ENCODE results near the gene IL1RN. TPM values are rescaled to one million over a fixed set of nuclear protein-coding genes. Genes with fewer than 3 reads are reported as not detected.

Gene IL1RN
- total RNA-seq, 1 donor from 2014 or later = not detected

GRCh38 chr2:113111121-113111520 is 16.3 kb upstream of the IL1RN start:
- Histone ChIP-seq H3K79me2 (ENCODE audit: insufficient read depth, low read length) (no peaks in the 10 kb centered on the region), H2AFZ (ENCODE audit: low read depth, low read length) (no peak overlapping the region), H3K36me3 (ENCODE audit: insufficient read depth, low read length) (no peaks in the 10 kb centered on the region), H3K27ac (ENCODE audit: low read depth, low read length) (no peak overlapping the region), H3K9me3 (ENCODE audit: insufficient read depth, low read depth, low read length) (no peaks in the 10 kb centered on the region), H3K27me3 (ENCODE audit: insufficient read depth, low read length) (peaks cover 23% of the 10 kb centered on the region), H3K4me1 (ENCODE audit: insufficient read depth, low read length) (no peaks in the 10 kb centered on the region), H4K20me1 (ENCODE audit: insufficient read depth, low read length) (no peaks in the 10 kb centered on the region), H3K9ac (ENCODE audit: low read length) (no peak overlapping the region), H3K4me3 (ENCODE audit: insufficient read depth, low read depth, low read length) (no peak overlapping the region), H3K4me2 (ENCODE audit: low read length) (no peak overlapping the region)
- no peaks in the 10 kb centered on the region for H3K36me3 Mint-ChIP-seq (ENCODE audit: low read depth, unreplicated experiment)
- no peaks in the 10 kb centered on the region for H3K4me1 Mint-ChIP-seq (ENCODE audit: low read depth, unreplicated experiment)
- no peak for TF ChIP-seq EZH2 (IDR thresholded peaks at IDR 0.05; ENCODE audit: insufficient read depth, low read length)
- H3K27ac Mint-ChIP-seq (ENCODE audit: unreplicated experiment) = no peak overlapping the region
- FAIRE-seq (no peak), DNase-seq (ENCODE audit: low read depth) (no peak)
- H3K27me3 Mint-ChIP-seq (ENCODE audit: low read depth, unreplicated experiment) = peaks cover 8% of the 10 kb centered on the region
- H3K9me3 Mint-ChIP-seq (ENCODE audit: unreplicated experiment) = no peaks in the 10 kb centered on the region
- H3K4me3 Mint-ChIP-seq (ENCODE audit: unreplicated experiment) = no peak overlapping the region

GRCh38 chr2:113111823-113112287 is 15.5 kb upstream of the IL1RN start:
- Histone ChIP-seq H3K9me3 (ENCODE audit: insufficient read depth, low read depth, low read length) (no peaks in the 10 kb centered on the region), H4K20me1 (ENCODE audit: insufficient read depth, low read length) (no peaks in the 10 kb centered on the region), H3K27me3 (ENCODE audit: insufficient read depth, low read length) (peaks cover 20% of the 10 kb centered on the region), H3K4me3 (ENCODE audit: insufficient read depth, low read depth, low read length) (no peak overlapping the region), H3K9ac (ENCODE audit: low read length) (no peak overlapping the region), H3K36me3 (ENCODE audit: insufficient read depth, low read length) (no peaks in the 10 kb centered on the region), H3K79me2 (ENCODE audit: insufficient read depth, low read length) (no peaks in the 10 kb centered on the region), H3K4me1 (ENCODE audit: insufficient read depth, low read length) (no peaks in the 10 kb centered on the region), H3K4me2 (ENCODE audit: low read length) (no peak overlapping the region), H3K27ac (ENCODE audit: low read depth, low read length) (no peak overlapping the region), H2AFZ (ENCODE audit: low read depth, low read length) (no peak overlapping the region)
- Mint-ChIP-seq H3K4me3 (ENCODE audit: unreplicated experiment) (no peak overlapping the region), H3K9me3 (ENCODE audit: unreplicated experiment) (no peaks in the 10 kb centered on the region), H3K4me1 (ENCODE audit: low read depth, unreplicated experiment) (no peaks in the 10 kb centered on the region), H3K27ac (ENCODE audit: unreplicated experiment) (no peak overlapping the region), H3K27me3 (ENCODE audit: low read depth, unreplicated experiment) (peaks cover 8% of the 10 kb centered on the region), H3K36me3 (ENCODE audit: low read depth, unreplicated experiment) (no peaks in the 10 kb centered on the region)
- DNase-seq (ENCODE audit: low read depth) = no peak
- TF ChIP-seq CTCF (IDR thresholded peaks at IDR 0.05; ENCODE audit: insufficient read depth, low read depth, low read length) = no peak
- no peak for TF ChIP-seq EZH2 (IDR thresholded peaks at IDR 0.05; ENCODE audit: insufficient read depth, low read length)
- no peak for FAIRE-seq

GRCh38 chr2:113112441-113112840 is 15.0 kb upstream of the IL1RN start:
- no peaks in the 10 kb centered on the region for H3K79me2 ChIP-seq (ENCODE audit: insufficient read depth, low read length)
- no peak for FAIRE-seq
- TF ChIP-seq EZH2 (IDR thresholded peaks at IDR 0.05; ENCODE audit: insufficient read depth, low read length) = no peak
- TF ChIP-seq CTCF (IDR thresholded peaks at IDR 0.05; ENCODE audit: insufficient read depth, low read depth, low read length) = no peak
- Mint-ChIP-seq H3K4me1 (ENCODE audit: low read depth, unreplicated experiment) (no peaks in the 10 kb centered on the region), H3K27me3 (ENCODE audit: low read depth, unreplicated experiment) (peaks cover 8% of the 10 kb centered on the region), H3K27ac (ENCODE audit: unreplicated experiment) (no peak overlapping the region), H3K36me3 (ENCODE audit: low read depth, unreplicated experiment) (no peaks in the 10 kb centered on the region), H3K9me3 (ENCODE audit: unreplicated experiment) (no peaks in the 10 kb centered on the region), H3K4me3 (ENCODE audit: unreplicated experiment) (no peak overlapping the region)
- H3K4me2 ChIP-seq (ENCODE audit: low read length) = no peak overlapping the region
- no peak overlapping the region for H3K9ac ChIP-seq (ENCODE audit: low read length)
- no peaks in the 10 kb centered on the region for H3K9me3 ChIP-seq (ENCODE audit: insufficient read depth, low read depth, low read length)
- no peaks in the 10 kb centered on the region for H4K20me1 ChIP-seq (ENCODE audit: insufficient read depth, low read length)
- no peaks in the 10 kb centered on the region for H3K36me3 ChIP-seq (ENCODE audit: insufficient read depth, low read length)
- H3K4me1 ChIP-seq (ENCODE audit: insufficient read depth, low read length) = no peaks in the 10 kb centered on the region
- H3K4me3 ChIP-seq (ENCODE audit: insufficient read depth, low read depth, low read length) = no peak overlapping the region
- H3K27me3 ChIP-seq (ENCODE audit: insufficient read depth, low read length) = peaks cover 20% of the 10 kb centered on the region
- no peak overlapping the region for H3K27ac ChIP-seq (ENCODE audit: low read depth, low read length)
- H2AFZ ChIP-seq (ENCODE audit: low read depth, low read length) = no peak overlapping the region
- no peak for DNase-seq (ENCODE audit: low read depth)
